K562 (cell line): Measurements from ENCODE around the gene SOCS3. TPM values are rescaled to one million over a fixed set of nuclear protein-coding genes. Genes with fewer than 3 reads are reported as not detected.
A peak's percentile ranks its signal among the peaks of the same experiment; 100 is the strongest.

Experiments used
- EGR1 ChIP-seq: fragments of 450-650 bp; conservative IDR thresholded peaks from 2 replicates; pipeline ENCODE4 v1.6.1; 2017; ENCODE audit warnings: mild to moderate bottlenecking
- HDAC2 ChIP-seq: fragments of 450-650 bp; IDR thresholded peaks from 2 replicates; pipeline ENCODE4 v1.6.1; 2016; ENCODE audit warnings: mild to moderate bottlenecking
- MCM2 ChIP-seq: fragments of 450-650 bp; IDR thresholded peaks from 2 replicates; pipeline ENCODE4 v1.6.1; 2017; ENCODE audit warnings: low read depth, mild to moderate bottlenecking
- NRF1 ChIP-seq, 2 experiments: fragments of 450-650 bp; IDR thresholded peaks in 1 of 2; conservative IDR thresholded peaks in 1 of 2; 2 replicates each; pipeline ENCODE4 v1.6.1; 2014; ENCODE audit warnings: mild to moderate bottlenecking in 2 of 2
- ZFX ChIP-seq: sonication (generic); formaldehyde crosslinking; IDR thresholded peaks from 2 replicates; pipeline ENCODE4 v1.8.0; 2022; ENCODE audit warnings: mild to moderate bottlenecking, missing genetic modification reagents, moderate library complexity
- ZNF263 ChIP-seq: sonication (generic); formaldehyde crosslinking; IDR thresholded peaks from 2 replicates; pipeline ENCODE4 v1.8.0; 2022; ENCODE audit warnings: mild to moderate bottlenecking, missing genetic modification reagents, borderline replicate concordance
- polyA plus RNA-seq, 8 experiments: library from polyadenylated mRNA; depleted of rRNA in 4 of 8; stranded (reverse) in 5 of 8; unstranded in 3 of 8; fragments of >200 nt; fragmentation: Nextera tagmentation in 2 of 8; fragmentation: Illumina TruSeq in 1 of 8; extraction: Ambion mirVana in 2 of 8; extraction: Trizol in 1 of 8; gene quantifications; 2 replicates each; pipeline versions ENCODE4 v1.2.1 to v1.2.3, GENCODE V29; 2011 to 2014; ENCODE audit warnings: inconsistent platforms in 1 of 8, missing spikeins in 1 of 8
- total RNA-seq, 7 experiments: library from RNA; depleted of rRNA in 6 of 7; stranded (reverse); fragments of >200 nt in 6 of 7; fragmentation: Illumina TruSeq in 2 of 7; extraction: Trizol in 2 of 7; gene quantifications; 2 replicates each; pipeline versions ENCODE4 v1.2.1 to v1.2.3, GENCODE V29; 2011 to 2021; ENCODE audit warnings: low replicate concordance in 1 of 7
- TF ChIP-seq, protein P1 (sequence below), 3 experiments: IDR thresholded peaks in 2 of 3; conservative IDR thresholded peaks in 1 of 3; 2 replicates each; pipeline ENCODE4 v1.5.1; 2011 to 2012; ENCODE audit warnings: low read length in 3 of 3, mild to moderate bottlenecking in 3 of 3, control low read depth in 2 of 3, improper control_type of control experiment in 1 of 3, inconsistent platforms in 1 of 3, low read depth in 1 of 3, mixed read lengths in 1 of 3, moderate library complexity in 1 of 3; ENCODE audit not compliant: insufficient read depth in 2 of 3
- TF ChIP-seq, protein P2 (sequence below): sonication (generic); formaldehyde crosslinking; IDR thresholded peaks from 2 replicates; pipeline ENCODE4 v1.8.1; 2023; ENCODE audit warnings: mild to moderate bottlenecking, missing genetic modification reagents
- TF ChIP-seq, protein P3 (sequence below): fragments of 450-650 bp; IDR thresholded peaks from 2 replicates; pipeline ENCODE4 v1.6.1; 2017; ENCODE audit warnings: antibody characterized with exemption
- TF ChIP-seq, protein P4 (sequence below): IDR thresholded peaks from 3 replicates; pipeline ENCODE4 v1.6.1; 2011; ENCODE audit warnings: borderline replicate concordance, mild to moderate bottlenecking, moderate library complexity; ENCODE audit not compliant: insufficient read length; ENCODE audit errors: extremely low read depth
- TF ChIP-seq, protein P5 (sequence below): sonication (generic); formaldehyde crosslinking; IDR thresholded peaks from 2 replicates; pipeline ENCODE4 v1.8.1; 2023; ENCODE audit warnings: missing genetic modification reagents, mild to moderate bottlenecking, borderline replicate concordance

The SOCS3 gene
- total and polyA plus RNA-seq, 9 of the 15 experiments (the other 6 are each of a cell fraction or from before 2014, with no cell fraction given): 0.56 to 38.9 (median 13.7) TPM

DNA sequence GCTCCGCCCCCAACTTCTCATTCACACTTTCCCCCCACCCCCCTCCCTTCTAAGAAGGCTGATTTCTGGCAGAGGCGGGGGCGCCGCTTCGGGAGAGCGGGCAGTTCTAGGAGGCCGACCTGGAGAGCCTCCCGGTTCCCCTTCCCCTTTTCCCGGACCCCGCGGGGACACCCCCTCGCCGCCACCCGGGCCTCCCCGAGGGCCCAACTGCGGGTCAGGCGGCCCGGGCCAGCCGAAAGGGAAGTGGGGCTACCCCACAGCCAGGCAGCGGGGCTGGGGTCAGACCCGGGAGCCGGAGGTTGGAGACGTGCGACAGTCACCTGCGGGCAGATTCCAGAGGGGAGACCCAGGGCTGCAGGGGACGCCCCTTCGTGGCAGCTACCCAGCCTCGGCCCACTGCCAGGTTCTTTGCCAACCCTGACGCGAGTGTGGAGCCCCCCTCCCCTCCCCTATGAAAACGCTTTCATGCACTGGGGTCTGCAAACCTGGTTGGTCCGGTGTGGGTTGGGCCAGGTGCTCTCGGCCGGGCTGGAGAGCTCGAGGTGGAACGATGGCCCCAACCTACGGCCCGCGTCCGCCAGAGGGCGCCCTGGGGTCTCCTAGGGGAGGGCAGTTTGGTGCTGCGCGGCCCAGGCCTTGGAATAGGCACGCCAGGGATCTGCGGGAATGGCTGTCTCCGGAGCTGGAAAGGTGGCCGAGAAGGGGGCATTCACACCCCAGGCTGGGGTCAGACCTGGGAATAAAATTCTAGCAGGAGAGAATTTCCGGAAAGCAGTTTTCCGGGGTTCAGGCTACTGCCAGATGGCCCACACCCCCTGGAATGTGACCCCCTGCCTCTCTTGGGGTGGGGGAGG lies 721 bp upstream of the SOCS3 start (continued):
- TF ChIP-seq, protein P1, sequence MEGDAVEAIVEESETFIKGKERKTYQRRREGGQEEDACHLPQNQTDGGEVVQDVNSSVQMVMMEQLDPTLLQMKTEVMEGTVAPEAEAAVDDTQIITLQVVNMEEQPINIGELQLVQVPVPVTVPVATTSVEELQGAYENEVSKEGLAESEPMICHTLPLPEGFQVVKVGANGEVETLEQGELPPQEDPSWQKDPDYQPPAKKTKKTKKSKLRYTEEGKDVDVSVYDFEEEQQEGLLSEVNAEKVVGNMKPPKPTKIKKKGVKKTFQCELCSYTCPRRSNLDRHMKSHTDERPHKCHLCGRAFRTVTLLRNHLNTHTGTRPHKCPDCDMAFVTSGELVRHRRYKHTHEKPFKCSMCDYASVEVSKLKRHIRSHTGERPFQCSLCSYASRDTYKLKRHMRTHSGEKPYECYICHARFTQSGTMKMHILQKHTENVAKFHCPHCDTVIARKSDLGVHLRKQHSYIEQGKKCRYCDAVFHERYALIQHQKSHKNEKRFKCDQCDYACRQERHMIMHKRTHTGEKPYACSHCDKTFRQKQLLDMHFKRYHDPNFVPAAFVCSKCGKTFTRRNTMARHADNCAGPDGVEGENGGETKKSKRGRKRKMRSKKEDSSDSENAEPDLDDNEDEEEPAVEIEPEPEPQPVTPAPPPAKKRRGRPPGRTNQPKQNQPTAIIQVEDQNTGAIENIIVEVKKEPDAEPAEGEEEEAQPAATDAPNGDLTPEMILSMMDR (IDR thresholded peaks at IDR 0.05 in 2 of 3, conservative IDR thresholded peaks at IDR 0.05 in 1 of 3; ENCODE audit: insufficient read depth in 2 of 3, low read depth in 1 of 3, low read length in 3 of 3): peak; percentile 89 to 92 (median 91)
- TF ChIP-seq ZFX (CRISPR knock-in tag): peak; percentile 30; the same call in 1 of the 2 replicates
- TF ChIP-seq ZNF263: peak; percentile 57; the same call in 1 of the 2 replicates
- TF ChIP-seq EGR1: peak; percentile 69
- TF ChIP-seq NRF1 (conservative IDR thresholded peaks at IDR 0.05 in 1 of 2, IDR thresholded peaks at IDR 0.05 in 1 of 2): peak; percentile 33 to 50; a peak in 3 of 4 replicates
- TF ChIP-seq MCM2: no peak
- TF ChIP-seq, protein P2, sequence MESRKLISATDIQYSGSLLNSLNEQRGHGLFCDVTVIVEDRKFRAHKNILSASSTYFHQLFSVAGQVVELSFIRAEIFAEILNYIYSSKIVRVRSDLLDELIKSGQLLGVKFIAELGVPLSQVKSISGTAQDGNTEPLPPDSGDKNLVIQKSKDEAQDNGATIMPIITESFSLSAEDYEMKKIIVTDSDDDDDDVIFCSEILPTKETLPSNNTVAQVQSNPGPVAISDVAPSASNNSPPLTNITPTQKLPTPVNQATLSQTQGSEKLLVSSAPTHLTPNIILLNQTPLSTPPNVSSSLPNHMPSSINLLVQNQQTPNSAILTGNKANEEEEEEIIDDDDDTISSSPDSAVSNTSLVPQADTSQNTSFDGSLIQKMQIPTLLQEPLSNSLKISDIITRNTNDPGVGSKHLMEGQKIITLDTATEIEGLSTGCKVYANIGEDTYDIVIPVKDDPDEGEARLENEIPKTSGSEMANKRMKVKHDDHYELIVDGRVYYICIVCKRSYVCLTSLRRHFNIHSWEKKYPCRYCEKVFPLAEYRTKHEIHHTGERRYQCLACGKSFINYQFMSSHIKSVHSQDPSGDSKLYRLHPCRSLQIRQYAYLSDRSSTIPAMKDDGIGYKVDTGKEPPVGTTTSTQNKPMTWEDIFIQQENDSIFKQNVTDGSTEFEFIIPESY (CRISPR knock-in tag): peak; percentile 40; the same call in 1 of the 2 replicates
- TF ChIP-seq, protein P3, sequence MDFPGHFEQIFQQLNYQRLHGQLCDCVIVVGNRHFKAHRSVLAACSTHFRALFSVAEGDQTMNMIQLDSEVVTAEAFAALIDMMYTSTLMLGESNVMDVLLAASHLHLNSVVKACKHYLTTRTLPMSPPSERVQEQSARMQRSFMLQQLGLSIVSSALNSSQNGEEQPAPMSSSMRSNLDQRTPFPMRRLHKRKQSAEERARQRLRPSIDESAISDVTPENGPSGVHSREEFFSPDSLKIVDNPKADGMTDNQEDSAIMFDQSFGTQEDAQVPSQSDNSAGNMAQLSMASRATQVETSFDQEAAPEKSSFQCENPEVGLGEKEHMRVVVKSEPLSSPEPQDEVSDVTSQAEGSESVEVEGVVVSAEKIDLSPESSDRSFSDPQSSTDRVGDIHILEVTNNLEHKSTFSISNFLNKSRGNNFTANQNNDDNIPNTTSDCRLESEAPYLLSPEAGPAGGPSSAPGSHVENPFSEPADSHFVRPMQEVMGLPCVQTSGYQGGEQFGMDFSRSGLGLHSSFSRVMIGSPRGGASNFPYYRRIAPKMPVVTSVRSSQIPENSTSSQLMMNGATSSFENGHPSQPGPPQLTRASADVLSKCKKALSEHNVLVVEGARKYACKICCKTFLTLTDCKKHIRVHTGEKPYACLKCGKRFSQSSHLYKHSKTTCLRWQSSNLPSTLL: no peak
- TF ChIP-seq, protein P4, sequence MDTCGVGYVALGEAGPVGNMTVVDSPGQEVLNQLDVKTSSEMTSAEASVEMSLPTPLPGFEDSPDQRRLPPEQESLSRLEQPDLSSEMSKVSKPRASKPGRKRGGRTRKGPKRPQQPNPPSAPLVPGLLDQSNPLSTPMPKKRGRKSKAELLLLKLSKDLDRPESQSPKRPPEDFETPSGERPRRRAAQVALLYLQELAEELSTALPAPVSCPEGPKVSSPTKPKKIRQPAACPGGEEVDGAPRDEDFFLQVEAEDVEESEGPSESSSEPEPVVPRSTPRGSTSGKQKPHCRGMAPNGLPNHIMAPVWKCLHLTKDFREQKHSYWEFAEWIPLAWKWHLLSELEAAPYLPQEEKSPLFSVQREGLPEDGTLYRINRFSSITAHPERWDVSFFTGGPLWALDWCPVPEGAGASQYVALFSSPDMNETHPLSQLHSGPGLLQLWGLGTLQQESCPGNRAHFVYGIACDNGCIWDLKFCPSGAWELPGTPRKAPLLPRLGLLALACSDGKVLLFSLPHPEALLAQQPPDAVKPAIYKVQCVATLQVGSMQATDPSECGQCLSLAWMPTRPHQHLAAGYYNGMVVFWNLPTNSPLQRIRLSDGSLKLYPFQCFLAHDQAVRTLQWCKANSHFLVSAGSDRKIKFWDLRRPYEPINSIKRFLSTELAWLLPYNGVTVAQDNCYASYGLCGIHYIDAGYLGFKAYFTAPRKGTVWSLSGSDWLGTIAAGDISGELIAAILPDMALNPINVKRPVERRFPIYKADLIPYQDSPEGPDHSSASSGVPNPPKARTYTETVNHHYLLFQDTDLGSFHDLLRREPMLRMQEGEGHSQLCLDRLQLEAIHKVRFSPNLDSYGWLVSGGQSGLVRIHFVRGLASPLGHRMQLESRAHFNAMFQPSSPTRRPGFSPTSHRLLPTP: no peak
- TF ChIP-seq HDAC2: peak; percentile 69; the same call in 1 of the 2 replicates
- TF ChIP-seq, protein P5, sequence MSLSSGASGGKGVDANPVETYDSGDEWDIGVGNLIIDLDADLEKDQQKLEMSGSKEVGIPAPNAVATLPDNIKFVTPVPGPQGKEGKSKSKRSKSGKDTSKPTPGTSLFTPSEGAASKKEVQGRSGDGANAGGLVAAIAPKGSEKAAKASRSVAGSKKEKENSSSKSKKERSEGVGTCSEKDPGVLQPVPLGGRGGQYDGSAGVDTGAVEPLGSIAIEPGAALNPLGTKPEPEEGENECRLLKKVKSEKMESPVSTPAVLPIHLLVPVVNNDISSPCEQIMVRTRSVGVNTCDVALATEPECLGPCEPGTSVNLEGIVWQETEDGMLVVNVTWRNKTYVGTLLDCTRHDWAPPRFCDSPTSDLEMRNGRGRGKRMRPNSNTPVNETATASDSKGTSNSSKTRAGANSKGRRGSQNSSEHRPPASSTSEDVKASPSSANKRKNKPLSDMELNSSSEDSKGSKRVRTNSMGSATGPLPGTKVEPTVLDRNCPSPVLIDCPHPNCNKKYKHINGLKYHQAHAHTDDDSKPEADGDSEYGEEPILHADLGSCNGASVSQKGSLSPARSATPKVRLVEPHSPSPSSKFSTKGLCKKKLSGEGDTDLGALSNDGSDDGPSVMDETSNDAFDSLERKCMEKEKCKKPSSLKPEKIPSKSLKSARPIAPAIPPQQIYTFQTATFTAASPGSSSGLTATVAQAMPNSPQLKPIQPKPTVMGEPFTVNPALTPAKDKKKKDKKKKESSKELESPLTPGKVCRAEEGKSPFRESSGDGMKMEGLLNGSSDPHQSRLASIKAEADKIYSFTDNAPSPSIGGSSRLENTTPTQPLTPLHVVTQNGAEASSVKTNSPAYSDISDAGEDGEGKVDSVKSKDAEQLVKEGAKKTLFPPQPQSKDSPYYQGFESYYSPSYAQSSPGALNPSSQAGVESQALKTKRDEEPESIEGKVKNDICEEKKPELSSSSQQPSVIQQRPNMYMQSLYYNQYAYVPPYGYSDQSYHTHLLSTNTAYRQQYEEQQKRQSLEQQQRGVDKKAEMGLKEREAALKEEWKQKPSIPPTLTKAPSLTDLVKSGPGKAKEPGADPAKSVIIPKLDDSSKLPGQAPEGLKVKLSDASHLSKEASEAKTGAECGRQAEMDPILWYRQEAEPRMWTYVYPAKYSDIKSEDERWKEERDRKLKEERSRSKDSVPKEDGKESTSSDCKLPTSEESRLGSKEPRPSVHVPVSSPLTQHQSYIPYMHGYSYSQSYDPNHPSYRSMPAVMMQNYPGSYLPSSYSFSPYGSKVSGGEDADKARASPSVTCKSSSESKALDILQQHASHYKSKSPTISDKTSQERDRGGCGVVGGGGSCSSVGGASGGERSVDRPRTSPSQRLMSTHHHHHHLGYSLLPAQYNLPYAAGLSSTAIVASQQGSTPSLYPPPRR (CRISPR knock-in tag): 0 out of 2 replicates have a peak, but pooled peaks have one; percentile 34
